KMS-11 (cell line): ENCODE measurements around the gene TUBA1B.

Experiments used
- H2AFZ ChIP-seq: fragments of 200-600 bp; sonication (generic); 2 replicates; pipeline ENCODE4 v1.6.1; 2016; ENCODE audit warnings: antibody characterized with exemption, mixed run types, low read depth
- H3K27ac ChIP-seq: fragments of 200-600 bp; sonication (generic); 2 replicates; pipeline ENCODE4 v1.6.1; 2016; ENCODE audit warnings: mild to moderate bottlenecking, mixed run types
- H3K27me3 ChIP-seq: fragments of 200-600 bp; sonication (generic); 2 replicates; pipeline ENCODE4 v1.6.1; 2017; ENCODE audit warnings: mild to moderate bottlenecking, low read depth, mixed run types, moderate library complexity; ENCODE audit not compliant: insufficient read depth
- H3K36me3 ChIP-seq: fragments of 200-600 bp; sonication (generic); 2 replicates; pipeline ENCODE4 v1.6.1; 2017; ENCODE audit warnings: mild to moderate bottlenecking, mixed run types; ENCODE audit not compliant: insufficient read depth
- H3K4me1 ChIP-seq: fragments of 200-600 bp; sonication (generic); 2 replicates; pipeline ENCODE4 v1.6.1; 2016; ENCODE audit warnings: mild to moderate bottlenecking, low read depth, mixed run types; ENCODE audit not compliant: poor library complexity, severe bottlenecking
- H3K4me2 ChIP-seq: fragments of 200-600 bp; sonication (generic); 2 replicates; pipeline ENCODE4 v1.7.0; 2016; ENCODE audit warnings: mild to moderate bottlenecking, mixed run types
- H3K4me3 ChIP-seq: fragments of 200-600 bp; sonication (generic); IDR thresholded peaks from 2 replicates; pipeline ENCODE4 v1.6.1; 2017; ENCODE audit warnings: low read depth, low read length, mixed read lengths; ENCODE audit not compliant: insufficient read depth
- H3K79me2 ChIP-seq: fragments of 200-600 bp; sonication (generic); 2 replicates; pipeline ENCODE4 v1.6.1; 2016; ENCODE audit warnings: low read depth, mixed run types; ENCODE audit not compliant: insufficient read depth
- H3K9ac ChIP-seq: fragments of 200-600 bp; sonication (generic); 2 replicates; pipeline ENCODE4 v1.6.1; 2016; ENCODE audit warnings: mild to moderate bottlenecking, mixed run types
- H4K20me1 ChIP-seq: fragments of 200-600 bp; sonication (generic); 2 replicates; pipeline ENCODE4 v1.6.1; 2016; ENCODE audit warnings: mild to moderate bottlenecking, mixed run types; ENCODE audit not compliant: insufficient read depth
- CTCF ChIP-seq: fragments of 200-600 bp; sonication (generic); conservative IDR thresholded peaks from 2 replicates; pipeline ENCODE4 v1.6.1; 2017; ENCODE audit warnings: low read depth, mild to moderate bottlenecking, antibody characterized with exemption, low read length, moderate library complexity, mixed read lengths

The TUBA1B gene

GRCh38 chr12:49094160-49094974, 36.8 kb downstream of the TUBA1B start, which contains the start of gene DHH:
Gene DHH (minus strand): TSS chr12:49094801. CDS start chr12:49094512, 289 bp downstream.
- no peaks in the 10 kb centered on the region for H3K79me2 ChIP-seq
- no peak within 1 kb of the TSS for H3K4me3 ChIP-seq
- H3K27me3 ChIP-seq = peaks cover 33% of the 10 kb centered on the region
- H3K9ac ChIP-seq = no peak within 1 kb of the TSS
- H2AFZ ChIP-seq = no peak within 1 kb of the TSS
- no peak within 1 kb of the TSS for H3K4me2 ChIP-seq
- TF ChIP-seq CTCF = no peak
- no peak within 1 kb of the TSS for H3K27ac ChIP-seq
- H4K20me1 ChIP-seq = no peaks in the 10 kb centered on the region
- peaks cover 16% of the 10 kb centered on the region for H3K4me1 ChIP-seq
- no peaks in the 10 kb centered on the region for H3K36me3 ChIP-seq

DNA sequence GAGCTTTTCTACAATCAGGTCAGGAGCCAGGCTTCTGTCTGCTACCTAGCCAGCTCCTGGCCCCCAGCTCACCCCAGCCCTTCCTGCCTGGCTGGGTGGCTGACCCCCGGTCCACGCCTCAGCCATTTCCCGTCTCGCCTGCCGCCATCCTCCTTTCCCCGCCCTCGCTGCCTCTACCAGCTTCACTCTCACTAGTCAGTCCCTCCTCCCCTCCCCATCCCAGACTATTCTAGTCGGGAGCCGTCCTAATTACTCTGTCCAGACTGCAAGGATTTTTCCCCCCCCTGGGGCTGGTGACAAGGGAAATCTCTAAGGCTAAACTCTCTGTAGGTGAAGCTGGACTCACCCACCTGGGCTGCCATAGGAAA, 37.4 kb downstream of the TUBA1B start:
- H2AFZ ChIP-seq = no peak overlapping the region
- H3K79me2 ChIP-seq = no peaks in the 10 kb centered on the region
- peaks cover 16% of the 10 kb centered on the region for H3K4me1 ChIP-seq
- H4K20me1 ChIP-seq = no peaks in the 10 kb centered on the region
- H3K27me3 ChIP-seq = peaks cover 38% of the 10 kb centered on the region
- no peak overlapping the region for H3K4me2 ChIP-seq
- no peak overlapping the region for H3K9ac ChIP-seq
- no peak overlapping the region for H3K27ac ChIP-seq
- no peak for TF ChIP-seq CTCF
- H3K4me3 ChIP-seq = no peak overlapping the region
- H3K36me3 ChIP-seq = no peaks in the 10 kb centered on the region

GRCh38 chr12:49092816-49093406, 38.3 kb downstream of the TUBA1B start:
- Histone ChIP-seq H3K27me3 (peaks cover 38% of the 10 kb centered on the region), H3K4me2 (peak overlapping the region; percentile 18; the same call in 1 of the 2 replicates), H3K79me2 (no peaks in the 10 kb centered on the region), H4K20me1 (no peaks in the 10 kb centered on the region), H3K4me1 (peaks cover 19% of the 10 kb centered on the region), H3K36me3 (no peaks in the 10 kb centered on the region), H3K27ac (no peak overlapping the region), H3K9ac (no peak overlapping the region), H3K4me3 (no peak overlapping the region), H2AFZ (no peak overlapping the region)
- TF ChIP-seq CTCF = no peak

DNA sequence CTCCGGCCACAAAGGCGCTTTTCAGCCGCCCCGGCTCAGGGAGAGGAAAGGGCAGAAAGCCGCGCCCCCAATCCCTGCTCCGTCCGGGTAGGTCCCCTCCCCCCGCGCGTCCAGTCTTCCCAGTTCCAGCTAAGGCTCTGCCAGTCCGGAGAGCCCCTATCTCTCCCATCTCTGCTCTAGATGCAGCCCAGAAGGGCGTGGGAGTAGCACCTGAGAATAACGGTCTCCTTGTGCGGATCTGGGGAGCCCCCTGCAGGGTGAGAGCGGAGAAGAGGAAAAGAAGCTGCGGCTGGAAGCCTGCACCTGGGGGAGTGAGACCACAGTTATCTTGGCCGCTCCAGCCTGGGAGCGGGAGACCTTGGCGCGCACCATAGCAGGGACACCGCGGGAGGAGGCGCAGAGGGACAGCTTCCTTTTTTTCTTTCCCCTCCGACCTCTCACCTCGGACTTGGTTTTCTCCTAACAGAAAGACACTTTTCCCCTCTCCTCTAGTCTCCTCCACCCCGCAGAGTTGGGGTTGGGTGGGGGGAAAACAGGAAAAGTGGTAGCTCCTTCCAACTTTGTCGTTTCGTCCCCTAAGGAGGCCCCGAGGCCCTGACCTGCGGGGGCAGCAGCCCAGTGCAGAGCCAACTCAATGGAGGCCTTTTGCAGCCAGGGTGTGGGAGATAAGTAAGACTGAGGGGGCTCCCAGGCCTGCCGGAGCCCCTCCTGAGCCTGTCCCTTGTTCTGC, 38.9 kb downstream of the TUBA1B start:
- H3K9ac ChIP-seq = no peak overlapping the region
- H3K4me3 ChIP-seq = no peak overlapping the region
- TF ChIP-seq CTCF = peak; percentile 50; the same call in 1 of the 2 replicates
- H3K79me2 ChIP-seq = no peaks in the 10 kb centered on the region
- H3K36me3 ChIP-seq = no peaks in the 10 kb centered on the region
- H3K27ac ChIP-seq = no peak overlapping the region
- peak overlapping the region; percentile 18; the same call in 1 of the 2 replicates for H3K4me2 ChIP-seq
- H2AFZ ChIP-seq = no peak overlapping the region
- peaks cover 38% of the 10 kb centered on the region for H3K27me3 ChIP-seq
- peaks cover 23% of the 10 kb centered on the region for H3K4me1 ChIP-seq
- no peaks in the 10 kb centered on the region for H4K20me1 ChIP-seq
